HG02610 (cell line): Measurements from ENCODE around the gene DLGAP1.

Experiments used
- ATAC-seq: cut with Tn5 transposase; IDR thresholded peaks from one replicate; pipeline ENCODE4 v1.9.1; 2021; ENCODE audit warnings: mild to moderate bottlenecking, moderate library complexity; ENCODE audit not compliant: unreplicated experiment

DLGAP1 gene

GRCh38 chr18:3529077-3529476 is 926.0 kb downstream of the DLGAP1 start:
- ATAC-seq, result no peak

GRCh38 chr18:3528231-3528630 is 926.9 kb downstream of the DLGAP1 start:
- no peak for ATAC-seq

- ATAC-seq, result peak; percentile 44
These were observed 928.4 kb downstream of the DLGAP1 start for GRCh38 chr18:3526421-3527354.

GRCh38 chr18:3525870-3526420 is 929.2 kb downstream of the DLGAP1 start:
- no peak for ATAC-seq

GRCh38 chr18:3524706-3525105 is 930.4 kb downstream of the DLGAP1 start:
- no peak for ATAC-seq

GRCh38 chr18:3520230-3521085 is 934.6 kb downstream of the DLGAP1 start:
- ATAC-seq, result no peak

- ATAC-seq, result no peak
These were observed 940.5 kb downstream of the DLGAP1 start for GRCh38 chr18:3514312-3515216.

- peak; percentile 77 for ATAC-seq
These were observed 941.6 kb downstream of the DLGAP1 start for GRCh38 chr18:3513481-3513880.

GRCh38 chr18:3511980-3512379 is 943.1 kb downstream of the DLGAP1 start:
- no peak for ATAC-seq

- no peak for ATAC-seq
These were observed 944.2 kb downstream of the DLGAP1 start for GRCh38 chr18:3510896-3511295.

GRCh38 chr18:3510024-3510423 is 945.1 kb downstream of the DLGAP1 start:
- ATAC-seq, result no peak

- no peak for ATAC-seq
These were observed 946.2 kb downstream of the DLGAP1 start for GRCh38 chr18:3508576-3509549.

GRCh38 chr18:3504637-3505036 is 950.5 kb downstream of the DLGAP1 start:
- ATAC-seq, result no peak

GRCh38 chr18:3502650-3503049 is 952.5 kb downstream of the DLGAP1 start:
- no peak for ATAC-seq

- ATAC-seq, result no peak
These were observed 955.1 kb downstream of the DLGAP1 start for GRCh38 chr18:3500016-3500415.

- ATAC-seq, result no peak
These were observed 955.6 kb downstream of the DLGAP1 start for GRCh38 chr18:3499501-3499900.

GRCh38 chr18:3498698-3499471 is 956.2 kb downstream of the DLGAP1 start:
- no peak for ATAC-seq

GRCh38 chr18:3495691-3496430 is 959.2 kb downstream of the DLGAP1 start:
- no peak for ATAC-seq
